ENCODE measurements around the gene ATP5ME.
"Not testable (repeated sequence)": the region's sequence is repeated elsewhere in the genome, so short reads cannot be mapped to it uniquely, and the experiment has no call there.

- TF ChIP-seq, protein P1, sequence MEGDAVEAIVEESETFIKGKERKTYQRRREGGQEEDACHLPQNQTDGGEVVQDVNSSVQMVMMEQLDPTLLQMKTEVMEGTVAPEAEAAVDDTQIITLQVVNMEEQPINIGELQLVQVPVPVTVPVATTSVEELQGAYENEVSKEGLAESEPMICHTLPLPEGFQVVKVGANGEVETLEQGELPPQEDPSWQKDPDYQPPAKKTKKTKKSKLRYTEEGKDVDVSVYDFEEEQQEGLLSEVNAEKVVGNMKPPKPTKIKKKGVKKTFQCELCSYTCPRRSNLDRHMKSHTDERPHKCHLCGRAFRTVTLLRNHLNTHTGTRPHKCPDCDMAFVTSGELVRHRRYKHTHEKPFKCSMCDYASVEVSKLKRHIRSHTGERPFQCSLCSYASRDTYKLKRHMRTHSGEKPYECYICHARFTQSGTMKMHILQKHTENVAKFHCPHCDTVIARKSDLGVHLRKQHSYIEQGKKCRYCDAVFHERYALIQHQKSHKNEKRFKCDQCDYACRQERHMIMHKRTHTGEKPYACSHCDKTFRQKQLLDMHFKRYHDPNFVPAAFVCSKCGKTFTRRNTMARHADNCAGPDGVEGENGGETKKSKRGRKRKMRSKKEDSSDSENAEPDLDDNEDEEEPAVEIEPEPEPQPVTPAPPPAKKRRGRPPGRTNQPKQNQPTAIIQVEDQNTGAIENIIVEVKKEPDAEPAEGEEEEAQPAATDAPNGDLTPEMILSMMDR (IDR thresholded peaks at IDR 0.05), result not testable (repeated sequence)
- not testable (repeated sequence) for TF ChIP-seq POLR2A (IDR thresholded peaks at IDR 0.05)
These were observed 5.9 kb downstream of the ATP5ME start for GRCh38 chr4:668219-668618.
